Activated naive CD8-positive, alpha-beta T cell treated with anti-CD3 and anti-CD28 coated beads for 36 hours (primary cell): ENCODE measurements around the gene UBAP1L. TPM values are rescaled to one million over a fixed set of nuclear protein-coding genes. Genes with fewer than 3 reads are reported as not detected.
"Not testable (repeated sequence)": the region's sequence is repeated elsewhere in the genome, so short reads cannot be mapped to it uniquely, and the experiment has no call there.

Experiments used
- DNase-seq: peaks from one replicate; pipeline ENCODE4 v3.0.0; 2021
- H3K27ac Mint-ChIP-seq: one replicate; pipeline ENCODE4 v1.8.0; 2022; ENCODE audit warnings: mild to moderate bottlenecking, moderate library complexity, mixed read lengths
- H3K27me3 Mint-ChIP-seq: one replicate; pipeline ENCODE4 v1.8.0; 2022; ENCODE audit warnings: mild to moderate bottlenecking, mixed read lengths
- H3K36me3 Mint-ChIP-seq: one replicate; pipeline ENCODE4 v1.8.0; 2021; ENCODE audit warnings: mild to moderate bottlenecking, mixed read lengths
- H3K4me1 Mint-ChIP-seq: one replicate; pipeline ENCODE4 v1.8.0; 2021; ENCODE audit warnings: mixed read lengths
- H3K4me3 Mint-ChIP-seq: one replicate; pipeline ENCODE4 v1.8.0; 2022; ENCODE audit warnings: mild to moderate bottlenecking, moderate library complexity, mixed read lengths
- H3K9me3 Mint-ChIP-seq: one replicate; pipeline ENCODE4 v1.8.0; 2022; ENCODE audit warnings: mixed read lengths
- total RNA-seq, 2 experiments: library from RNA; stranded (reverse); gene quantifications; one replicate each; pipeline ENCODE4 v1.2.3, GENCODE V29; 2021

The UBAP1L gene
- total RNA-seq: 1 to 10 TPM; 2.2 to 2.7 TPM

- no peak for DNase-seq
- Mint-ChIP-seq H3K4me1 (no peaks in the 10 kb centered on the region), H3K9me3 (no peaks in the 10 kb centered on the region), H3K27me3 (no peaks in the 10 kb centered on the region), H3K4me3 (no peak within 1 kb of the TSS), H3K27ac (no peak within 1 kb of the TSS), H3K36me3 (peaks cover 25% of the 10 kb centered on the region)
Measured at GRCh38 chr15:65115086-65115485, at the start of gene UBAP1L. Gene UBAP1L, minus strand, starts transcription at chr15:65115200. Its CDS starts 8,985 bp downstream, at chr15:65106215.

GRCh38 chr15:65164139-65164538 is 49.1 kb upstream of the UBAP1L start:
- no peaks in the 10 kb centered on the region for H3K27me3 Mint-ChIP-seq
- H3K9me3 Mint-ChIP-seq: no peaks in the 10 kb centered on the region
- H3K27ac Mint-ChIP-seq: no peak overlapping the region
- no peak for DNase-seq
- H3K36me3 Mint-ChIP-seq: peaks cover 2% of the 10 kb centered on the region
- peaks cover 2% of the 10 kb centered on the region for H3K4me1 Mint-ChIP-seq
- no peak overlapping the region for H3K4me3 Mint-ChIP-seq

- H3K4me3 Mint-ChIP-seq: no peak overlapping the region
- peaks cover 2% of the 10 kb centered on the region for H3K4me1 Mint-ChIP-seq
- H3K27ac Mint-ChIP-seq: no peak overlapping the region
- H3K9me3 Mint-ChIP-seq: no peaks in the 10 kb centered on the region
- DNase-seq: no peak
- H3K36me3 Mint-ChIP-seq: peaks cover 2% of the 10 kb centered on the region
- H3K27me3 Mint-ChIP-seq: no peaks in the 10 kb centered on the region
Measured at GRCh38 chr15:65163041-65163440, 48.0 kb upstream of the UBAP1L start.

GRCh38 chr15:65156692-65157091 is 41.7 kb upstream of the UBAP1L start:
- no peak for DNase-seq
- no peaks in the 10 kb centered on the region for H3K4me1 Mint-ChIP-seq
- H3K36me3 Mint-ChIP-seq: peaks cover 8% of the 10 kb centered on the region
- no peak overlapping the region for H3K4me3 Mint-ChIP-seq
- no peaks in the 10 kb centered on the region for H3K9me3 Mint-ChIP-seq
- no peak overlapping the region for H3K27ac Mint-ChIP-seq
- no peaks in the 10 kb centered on the region for H3K27me3 Mint-ChIP-seq

- Mint-ChIP-seq H3K4me3 (no peak overlapping the region), H3K27ac (no peak overlapping the region), H3K27me3 (no peaks in the 10 kb centered on the region), H3K9me3 (no peaks in the 10 kb centered on the region), H3K4me1 (no peaks in the 10 kb centered on the region), H3K36me3 (peaks cover 8% of the 10 kb centered on the region)
- DNase-seq: no peak
Measured at GRCh38 chr15:65154720-65155119, 39.7 kb upstream of the UBAP1L start.

GRCh38 chr15:65147902-65148301 is 32.9 kb upstream of the UBAP1L start:
- Mint-ChIP-seq H3K9me3 (no peaks in the 10 kb centered on the region), H3K4me1 (no peaks in the 10 kb centered on the region), H3K27ac (no peak overlapping the region), H3K36me3 (peaks cover 8% of the 10 kb centered on the region), H3K4me3 (no peak overlapping the region), H3K27me3 (no peaks in the 10 kb centered on the region)
- DNase-seq: no peak

GRCh38 chr15:65146438-65146837 is 31.4 kb upstream of the UBAP1L start:
- no peaks in the 10 kb centered on the region for H3K4me1 Mint-ChIP-seq
- H3K36me3 Mint-ChIP-seq: peaks cover 7% of the 10 kb centered on the region
- H3K27me3 Mint-ChIP-seq: no peaks in the 10 kb centered on the region
- H3K9me3 Mint-ChIP-seq: no peaks in the 10 kb centered on the region
- DNase-seq: no peak
- no peak overlapping the region for H3K27ac Mint-ChIP-seq
- no peak overlapping the region for H3K4me3 Mint-ChIP-seq

- H3K36me3 Mint-ChIP-seq: not testable (repeated sequence)
Measured at GRCh38 chr15:65138631-65139030, 23.6 kb upstream of the UBAP1L start.

GRCh38 chr15:65137893-65138292 is 22.9 kb upstream of the UBAP1L start:
- H3K4me3 Mint-ChIP-seq: not testable (repeated sequence)

More at GRCh38 chr15:65138631-65139030, 23.6 kb upstream of the UBAP1L start:
- DNase-seq, H3K9me3 Mint-ChIP-seq, H3K27ac Mint-ChIP-seq, H3K4me1 Mint-ChIP-seq, H3K4me3 Mint-ChIP-seq, H3K27me3 Mint-ChIP-seq: not testable (repeated sequence)

GRCh38 chr15:65137089-65137488 is 22.1 kb upstream of the UBAP1L start:
- H3K27ac Mint-ChIP-seq, H3K4me3 Mint-ChIP-seq: not testable (repeated sequence)

More at GRCh38 chr15:65137893-65138292, 22.9 kb upstream of the UBAP1L start:
- not testable (repeated sequence) for H3K27me3 Mint-ChIP-seq, H3K27ac Mint-ChIP-seq, H3K9me3 Mint-ChIP-seq, H3K4me1 Mint-ChIP-seq, DNase-seq, H3K36me3 Mint-ChIP-seq

GRCh38 chr15:65134538-65134937 is 19.5 kb upstream of the UBAP1L start:
- H3K27me3 Mint-ChIP-seq: no peaks in the 10 kb centered on the region
- DNase-seq: no peak
- H3K4me1 Mint-ChIP-seq: peaks cover 22% of the 10 kb centered on the region
- peaks cover 8% of the 10 kb centered on the region for H3K9me3 Mint-ChIP-seq
- H3K36me3 Mint-ChIP-seq: peaks cover 12% of the 10 kb centered on the region
- H3K4me3 Mint-ChIP-seq: peak overlapping the region; percentile 88
- H3K27ac Mint-ChIP-seq: peak overlapping the region; percentile 87

More at GRCh38 chr15:65137089-65137488, 22.1 kb upstream of the UBAP1L start:
- not testable (repeated sequence) for H3K4me1 Mint-ChIP-seq, DNase-seq, H3K36me3 Mint-ChIP-seq, H3K9me3 Mint-ChIP-seq, H3K27me3 Mint-ChIP-seq

- peaks cover 8% of the 10 kb centered on the region for H3K9me3 Mint-ChIP-seq
- H3K36me3 Mint-ChIP-seq: peaks cover 12% of the 10 kb centered on the region
- H3K27ac Mint-ChIP-seq: peak within 1 kb of the TSS; percentile 87
- H3K4me1 Mint-ChIP-seq: peaks cover 31% of the 10 kb centered on the region
- peak; percentile 82 for DNase-seq
- no peaks in the 10 kb centered on the region for H3K27me3 Mint-ChIP-seq
- peak within 1 kb of the TSS; percentile 88 for H3K4me3 Mint-ChIP-seq
Measured at GRCh38 chr15:65133548-65134200, 18.7 kb upstream of the UBAP1L start, which contains the start of gene PDCD7. Gene PDCD7, minus strand, starts transcription at chr15:65133808. Its CDS starts 27 bp downstream, at chr15:65133781.

GRCh38 chr15:65132878-65133547 is 18.0 kb upstream of the UBAP1L start:
- Mint-ChIP-seq H3K4me1 (peaks cover 33% of the 10 kb centered on the region), H3K27me3 (no peaks in the 10 kb centered on the region), H3K4me3 (peak overlapping the region; percentile 87), H3K27ac (peak overlapping the region; percentile 76), H3K9me3 (peaks cover 8% of the 10 kb centered on the region), H3K36me3 (peaks cover 14% of the 10 kb centered on the region)
- peak; percentile 39 for DNase-seq

- DNase-seq: no peak
- Mint-ChIP-seq H3K27me3 (no peaks in the 10 kb centered on the region), H3K9me3 (no peaks in the 10 kb centered on the region), H3K4me1 (peaks cover 39% of the 10 kb centered on the region), H3K4me3 (peak overlapping the region; percentile 26), H3K27ac (no peak overlapping the region), H3K36me3 (peaks cover 17% of the 10 kb centered on the region)
Measured at GRCh38 chr15:65130941-65131340, 15.9 kb upstream of the UBAP1L start.

GRCh38 chr15:65115542-65115941 is 542 bp upstream of the UBAP1L start:
- Mint-ChIP-seq H3K27me3 (no peaks in the 10 kb centered on the region), H3K36me3 (peaks cover 25% of the 10 kb centered on the region), H3K4me1 (no peaks in the 10 kb centered on the region), H3K27ac (no peak overlapping the region), H3K9me3 (no peaks in the 10 kb centered on the region), H3K4me3 (no peak overlapping the region)
- no peak for DNase-seq
